OCI-LY3 (cell line): ENCODE results near the gene TRPV2.

Experiments used
- H2AFZ ChIP-seq: fragments of 200-600, 300-600 bp; shearing (Covaris generic); 2 replicates; pipeline ENCODE4 v1.6.0; 2014; ENCODE audit warnings: antibody characterized with exemption, low read depth, low read length
- H3K27ac ChIP-seq: fragments of 200-600, 300-600 bp; sonication (generic); 2 replicates; pipeline ENCODE4 v1.5.1; 2014; ENCODE audit warnings: mild to moderate bottlenecking, low read length, moderate library complexity, mixed read lengths
- H3K27me3 ChIP-seq: fragments of 200-600, 300-600 bp; sonication (generic); 2 replicates; pipeline ENCODE4 v1.6.1; 2014; ENCODE audit warnings: low read depth, low read length, mixed read lengths
- H3K36me3 ChIP-seq: fragments of 200-600, 300-600 bp; sonication (generic); replicated peaks from 2 replicates; pipeline ENCODE3; 2014; ENCODE audit warnings: low read depth, low read length, mixed read lengths
- H3K4me1 ChIP-seq: fragments of 300-600, 200-600 bp; sonication (generic); 2 replicates; pipeline ENCODE4 v1.6.1; 2014; ENCODE audit warnings: low read length, mixed read lengths
- H3K4me2 ChIP-seq: fragments of 200-600, 300-600 bp; sonication (generic); 2 replicates; pipeline ENCODE4 v1.6.1; 2014; ENCODE audit warnings: low read length, mixed read lengths
- H3K4me3 ChIP-seq: fragments of 300-600, 200-600 bp; sonication (generic); 2 replicates; pipeline ENCODE4 v1.5.1; 2014; ENCODE audit warnings: antibody characterized with exemption, mild to moderate bottlenecking, low read length, moderate library complexity
- H3K79me2 ChIP-seq: fragments of 300-600, 200-600 bp; shearing (Covaris generic); 2 replicates; pipeline ENCODE4 v1.6.1; 2014; ENCODE audit warnings: mild to moderate bottlenecking, low read length, mixed read lengths
- H3K9ac ChIP-seq: fragments of 300-600, 200-600 bp; shearing (Covaris generic); 2 replicates; pipeline ENCODE4 v1.6.0; 2014; ENCODE audit warnings: mild to moderate bottlenecking, low read length, moderate library complexity
- H3K9me3 ChIP-seq: fragments of 200-600, 300-600 bp; shearing (Covaris generic); 2 replicates; pipeline ENCODE4 v1.6.1; 2014; ENCODE audit warnings: low read length, mixed read lengths; ENCODE audit not compliant: insufficient read depth
- H4K20me1 ChIP-seq: fragments of 200-600, 300-600 bp; sonication (generic); 2 replicates; pipeline ENCODE4 v1.6.1; 2016; ENCODE audit warnings: low read length, mixed read lengths; ENCODE audit not compliant: insufficient read depth
- CTCF ChIP-seq: fragments of 200-600, 300-600 bp; sonication (generic); IDR thresholded peaks from 2 replicates; pipeline ENCODE4 v1.5.1; 2014; ENCODE audit warnings: antibody characterized with exemption, low read length, low read depth
- EZH2phosphoT487 ChIP-seq: fragments of 200-600 bp; shearing (Covaris generic); IDR thresholded peaks from 2 replicates; pipeline ENCODE4 v1.6.1; 2018; ENCODE audit warnings: antibody characterized with exemption, mixed run types, low read depth

The TRPV2 gene

GRCh38 chr17:16442594-16443510, 27.5 kb downstream of the TRPV2 start:
- H3K36me3 ChIP-seq = peaks cover 48% of the 10 kb centered on the region
- H3K9me3 ChIP-seq = no peaks in the 10 kb centered on the region
- H3K4me1 ChIP-seq = peaks cover 22% of the 10 kb centered on the region
- no peak overlapping the region for H3K4me3 ChIP-seq
- no peak overlapping the region; the same call in 1 of the 2 replicates for H3K27ac ChIP-seq
- H3K79me2 ChIP-seq = peaks cover 47% of the 10 kb centered on the region
- H3K4me2 ChIP-seq = peak overlapping the region; percentile 14
- no peak overlapping the region for H3K9ac ChIP-seq
- no peak overlapping the region for H2AFZ ChIP-seq
- H3K27me3 ChIP-seq = no peaks in the 10 kb centered on the region
- peaks cover 18% of the 10 kb centered on the region for H4K20me1 ChIP-seq
- no peak for TF ChIP-seq CTCF

GRCh38 chr17:16443511-16444257, 28.3 kb downstream of the TRPV2 start:
- H4K20me1 ChIP-seq = peaks cover 18% of the 10 kb centered on the region
- no peak overlapping the region for H3K4me3 ChIP-seq
- H2AFZ ChIP-seq = no peak overlapping the region
- no peak overlapping the region for H3K9ac ChIP-seq
- H3K36me3 ChIP-seq = peaks cover 48% of the 10 kb centered on the region
- H3K4me2 ChIP-seq = no peak overlapping the region; the same call in 1 of the 2 replicates
- H3K79me2 ChIP-seq = peaks cover 47% of the 10 kb centered on the region
- H3K27ac ChIP-seq = no peak overlapping the region
- peaks cover 22% of the 10 kb centered on the region for H3K4me1 ChIP-seq
- no peaks in the 10 kb centered on the region for H3K27me3 ChIP-seq
- no peak for TF ChIP-seq CTCF
- no peak for TF ChIP-seq EZH2phosphoT487
- H3K9me3 ChIP-seq = no peaks in the 10 kb centered on the region

GRCh38 chr17:16444258-16444886, 29.0 kb downstream of the TRPV2 start:
- Histone ChIP-seq H3K79me2 (peaks cover 40% of the 10 kb centered on the region), H3K27ac (no peak overlapping the region), H3K36me3 (peaks cover 46% of the 10 kb centered on the region), H3K4me3 (no peak overlapping the region), H3K27me3 (no peaks in the 10 kb centered on the region), H3K9ac (no peak overlapping the region), H3K4me1 (peaks cover 22% of the 10 kb centered on the region), H3K9me3 (no peaks in the 10 kb centered on the region), H4K20me1 (peaks cover 18% of the 10 kb centered on the region), H2AFZ (no peak overlapping the region), H3K4me2 (no peak overlapping the region)
- TF ChIP-seq EZH2phosphoT487 (no peak), CTCF (no peak)
